Erythroblast (primary cell): ENCODE measurements around the gene GBP7.

Experiments
- GATA1 ChIP-seq: IDR thresholded peaks from 2 replicates; pipeline ENCODE4 v1.6.1; 2011; ENCODE audit warnings: low read depth, mild to moderate bottlenecking, control low read depth, low read length, moderate library complexity
- POLR2A ChIP-seq: IDR thresholded peaks from 2 replicates; pipeline ENCODE4 v1.6.1; 2011; ENCODE audit warnings: mild to moderate bottlenecking, low read length

GRCh38 chr1:89203166-89203565 is 27.4 kb upstream of the GBP7 start:
- TF ChIP-seq POLR2A = no peak
- no peak for TF ChIP-seq GATA1
